Coronary artery (tissue), 2 donors: ENCODE data around the gene PTTG1IP.

Source experiments
- DNase-seq: peaks from one replicate; pipeline ENCODE4 v3.0.0-alpha.2; 2017; ENCODE audit warnings: low spot score
- H3K27ac ChIP-seq, 2 donors: fragments of 200-600 bp; sonication (generic); one replicate each; pipeline ENCODE4 v1.5.1; 2016 to 2019
- H3K4me3 ChIP-seq: fragments of 200-600 bp; sonication (generic); 2 replicates; pipeline ENCODE4 v1.5.1; 2016; ENCODE audit warnings: mild to moderate bottlenecking, moderate library complexity
- TF ChIP-seq, protein P1 (sequence below): fragments of 200-600 bp; sonication (generic); IDR thresholded peaks from one replicate; pipeline ENCODE4 v1.5.1; 2019; ENCODE audit warnings: antibody characterized with exemption

The PTTG1IP gene

DNA sequence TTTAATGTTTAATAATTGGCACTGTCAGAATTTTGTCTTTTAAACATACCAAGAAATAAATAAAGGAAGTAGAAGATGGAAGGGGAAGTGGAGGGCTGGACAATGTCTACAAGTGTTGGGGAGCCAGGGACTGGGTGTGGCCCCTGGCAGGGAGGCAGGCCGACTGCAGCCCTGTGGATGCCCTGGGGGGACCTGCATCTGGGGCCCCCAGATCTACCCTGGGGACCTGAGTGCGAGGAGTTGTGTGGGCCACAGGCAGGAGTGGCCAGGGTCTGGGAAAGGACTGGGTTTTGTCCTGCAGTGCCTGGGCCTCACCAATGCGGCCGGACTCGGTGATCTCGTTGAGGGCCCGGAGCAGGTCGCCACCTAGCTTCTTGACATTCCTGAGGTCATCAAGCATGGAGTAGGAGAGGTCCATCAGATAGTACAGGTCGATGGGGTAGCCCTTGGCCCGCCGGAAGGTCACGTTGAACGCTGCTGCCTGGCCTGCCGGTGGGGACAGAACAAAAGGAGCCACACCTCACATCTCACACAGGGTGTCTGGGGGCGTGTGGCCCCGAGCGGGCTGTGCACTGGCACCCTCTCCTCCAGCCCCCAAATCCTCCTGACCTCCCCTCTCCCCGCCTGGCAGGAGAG is 29.7 kb upstream of the PTTG1IP start:
- TF ChIP-seq, protein P1, sequence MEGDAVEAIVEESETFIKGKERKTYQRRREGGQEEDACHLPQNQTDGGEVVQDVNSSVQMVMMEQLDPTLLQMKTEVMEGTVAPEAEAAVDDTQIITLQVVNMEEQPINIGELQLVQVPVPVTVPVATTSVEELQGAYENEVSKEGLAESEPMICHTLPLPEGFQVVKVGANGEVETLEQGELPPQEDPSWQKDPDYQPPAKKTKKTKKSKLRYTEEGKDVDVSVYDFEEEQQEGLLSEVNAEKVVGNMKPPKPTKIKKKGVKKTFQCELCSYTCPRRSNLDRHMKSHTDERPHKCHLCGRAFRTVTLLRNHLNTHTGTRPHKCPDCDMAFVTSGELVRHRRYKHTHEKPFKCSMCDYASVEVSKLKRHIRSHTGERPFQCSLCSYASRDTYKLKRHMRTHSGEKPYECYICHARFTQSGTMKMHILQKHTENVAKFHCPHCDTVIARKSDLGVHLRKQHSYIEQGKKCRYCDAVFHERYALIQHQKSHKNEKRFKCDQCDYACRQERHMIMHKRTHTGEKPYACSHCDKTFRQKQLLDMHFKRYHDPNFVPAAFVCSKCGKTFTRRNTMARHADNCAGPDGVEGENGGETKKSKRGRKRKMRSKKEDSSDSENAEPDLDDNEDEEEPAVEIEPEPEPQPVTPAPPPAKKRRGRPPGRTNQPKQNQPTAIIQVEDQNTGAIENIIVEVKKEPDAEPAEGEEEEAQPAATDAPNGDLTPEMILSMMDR = no peak
- Histone ChIP-seq H3K27ac (no peak overlapping the region), H3K4me3 (no peak overlapping the region)
- no peak for DNase-seq

DNA sequence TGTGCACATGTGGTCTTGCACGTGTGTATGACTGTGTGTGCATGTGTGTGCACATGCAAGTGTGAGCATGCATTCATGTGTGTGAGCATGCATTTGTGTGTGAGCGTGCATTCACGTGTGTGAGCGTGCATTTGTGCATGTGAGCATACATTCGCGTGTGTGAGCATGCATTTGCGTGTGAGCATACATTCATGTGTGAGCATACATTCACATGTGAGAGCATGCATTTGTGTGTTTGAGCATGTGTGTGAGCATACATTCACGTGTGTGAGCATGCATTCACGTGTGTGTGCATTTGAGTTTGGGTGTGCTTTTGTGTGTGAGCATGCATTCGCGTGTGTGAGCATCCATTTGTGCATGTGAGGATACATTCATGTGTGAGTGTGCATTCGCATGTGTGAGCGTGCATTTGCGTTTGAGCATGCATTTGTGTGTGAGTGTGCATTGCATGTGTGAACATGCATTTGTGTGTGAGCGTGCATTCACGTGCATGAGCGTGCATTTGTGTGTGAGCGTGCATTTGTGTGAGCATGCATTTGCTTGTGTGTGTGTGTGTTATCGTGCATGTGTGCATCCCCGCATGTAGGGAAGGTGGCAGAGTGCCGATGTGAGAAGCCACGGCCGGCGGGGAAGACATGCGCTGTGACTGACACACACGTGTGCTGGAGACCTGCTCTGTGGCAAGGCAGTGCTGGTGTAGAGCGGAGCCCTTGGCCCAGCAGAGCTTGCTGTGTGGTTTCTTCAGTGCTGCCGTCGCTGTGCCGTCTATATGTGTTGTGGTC is 29.0 kb upstream of the PTTG1IP start:
- no peak for DNase-seq
- no peak overlapping the region for H3K27ac ChIP-seq
- H3K4me3 ChIP-seq = no peak overlapping the region
- TF ChIP-seq, protein P1 = no peak

DNA sequence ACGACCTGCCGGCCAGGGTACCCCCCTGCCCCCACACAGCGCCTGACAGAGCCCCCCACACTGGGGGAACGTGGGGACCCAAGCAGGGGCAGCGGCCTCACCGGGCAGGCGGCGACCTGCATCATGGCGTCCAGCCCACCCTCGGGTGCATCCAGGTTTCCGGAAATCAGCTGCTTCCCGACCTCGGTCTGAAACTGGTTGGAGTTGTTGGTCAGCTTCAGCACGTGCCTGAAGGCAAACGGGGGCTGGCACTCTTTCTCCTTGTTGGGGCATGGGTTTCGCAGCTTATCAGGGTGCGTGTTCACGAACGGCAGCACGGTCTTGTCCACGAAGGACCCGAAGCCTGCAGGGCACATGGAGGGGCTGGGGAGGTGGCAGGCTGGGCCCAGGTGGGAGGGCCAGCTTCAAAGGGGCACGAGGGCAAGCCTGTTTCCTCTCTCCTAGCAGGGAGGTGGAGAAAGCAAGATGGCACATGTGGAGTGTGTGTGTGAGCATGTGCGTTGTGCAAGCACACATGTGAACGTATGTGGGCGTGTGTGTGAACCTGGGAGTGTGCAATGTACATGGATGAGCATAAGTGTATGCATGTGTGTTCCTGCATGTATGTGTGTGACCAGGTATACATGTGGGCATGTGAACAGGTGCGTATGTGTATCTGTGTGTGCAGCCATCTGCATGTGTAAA is 28.0 kb upstream of the PTTG1IP start:
- TF ChIP-seq, protein P1 = no peak
- DNase-seq = no peak
- H3K4me3 ChIP-seq = no peak overlapping the region
- H3K27ac ChIP-seq = no peak overlapping the region

GRCh38 chr21:44900559-44901251 is 27.2 kb upstream of the PTTG1IP start:
- no peak for DNase-seq
- no peak overlapping the region for H3K27ac ChIP-seq
- TF ChIP-seq, protein P1 = no peak
- H3K4me3 ChIP-seq = no peak overlapping the region

- H3K27ac ChIP-seq = no peak overlapping the region
- H3K4me3 ChIP-seq = no peak overlapping the region
- TF ChIP-seq, protein P1 = no peak
- DNase-seq = no peak
Observed at GRCh38 chr21:44899768-44900558, 26.5 kb upstream of the PTTG1IP start.
